Stimulated activated CD8-positive, alpha-beta memory T cell treated with anti-CD3 and anti-CD28 coated beads, Interleukin-12 subunit alpha, Interleukin-12 subunit beta, amount 100 ng/mL, for 24 hours (primary cell): ENCODE results near the gene DDX59.
"Not testable (repeated sequence)": the region's sequence is repeated elsewhere in the genome, so short reads cannot be mapped to it uniquely, and the experiment has no call there.

Experiments used
- DNase-seq: peaks from one replicate; pipeline ENCODE4 v3.0.0-alpha.2; 2020; ENCODE audit errors: extremely low read depth

Gene DDX59

GRCh38 chr1:200670242-200671118 lies 773 bp upstream of the DDX59 start:
- DNase-seq, result no peak

- no peak for DNase-seq
Observed at GRCh38 chr1:200668514-200669313, 993 bp downstream of the DDX59 start.

GRCh38 chr1:200666309-200666708 lies 3.4 kb downstream of the DDX59 start:
- no peak for DNase-seq

GRCh38 chr1:200665861-200666260 lies 3.8 kb downstream of the DDX59 start:
- DNase-seq, result no peak

- DNase-seq, result no peak
Observed at GRCh38 chr1:200660719-200661118, 9.0 kb downstream of the DDX59 start.

- DNase-seq, result no peak
Observed at GRCh38 chr1:200659269-200659668, 10.4 kb downstream of the DDX59 start.

- no peak for DNase-seq
Observed at GRCh38 chr1:200658037-200658818, 11.5 kb downstream of the DDX59 start.

GRCh38 chr1:200654660-200655059 lies 15.0 kb downstream of the DDX59 start:
- DNase-seq, result no peak

- DNase-seq, result no peak
Observed at GRCh38 chr1:200653022-200653462, 16.7 kb downstream of the DDX59 start.

GRCh38 chr1:200652378-200652777 lies 17.3 kb downstream of the DDX59 start:
- DNase-seq, result no peak

GRCh38 chr1:200646515-200646914 lies 23.2 kb downstream of the DDX59 start:
- DNase-seq, result no peak

- DNase-seq, result no peak
Observed at GRCh38 chr1:200644021-200644420, 25.7 kb downstream of the DDX59 start.

GRCh38 chr1:200642481-200642880 lies 27.2 kb downstream of the DDX59 start:
- no peak for DNase-seq

- no peak for DNase-seq
Observed at GRCh38 chr1:200640963-200641401, 28.7 kb downstream of the DDX59 start.

GRCh38 chr1:200640373-200640962 lies 29.2 kb downstream of the DDX59 start:
- DNase-seq, result no peak

GRCh38 chr1:200638073-200638472 lies 31.6 kb downstream of the DDX59 start:
- no peak for DNase-seq

- DNase-seq, result no peak
Observed at GRCh38 chr1:200636681-200637080, 33.0 kb downstream of the DDX59 start.

GRCh38 chr1:200634261-200635122 lies 35.2 kb downstream of the DDX59 start:
- DNase-seq, result no peak

- no peak for DNase-seq
Observed at GRCh38 chr1:200631375-200631774, 38.3 kb downstream of the DDX59 start.

GRCh38 chr1:200630515-200630899 lies 39.2 kb downstream of the DDX59 start:
- not testable (repeated sequence) for DNase-seq
